IMR-90 (cell line): ENCODE data around the gene ZNF37A. TPM values are rescaled to one million over a fixed set of nuclear protein-coding genes. Genes with fewer than 3 reads are reported as not detected.

Experiments used
- ATAC-seq: fragments of 200-7000 bp; cut with Tn5 transposase; 2 replicates; pipeline ENCODE4 v1.9.1; 2020; ENCODE audit warnings: low read depth, mild to moderate bottlenecking, moderate library complexity
- BruUV-seq: library from RNA; stranded (reverse); fragments of 400-500 nt; replicated peaks from 2 replicates; lab custom pipeline; 2021; lab: Mats Ljungman, UMichigan
- CTCF ChIA-PET: fragments of 300-600 bp; formaldehyde crosslinking; extraction: SDS; loops from one replicate; lab custom pipeline; 2021; ENCODE audit warnings: antibody characterized with exemption; lab: Yijun Ruan, JAX
- POLR2A ChIA-PET: fragments of 300-600 bp; sonication (Branson Sonifier 250); formaldehyde crosslinking; loops from one replicate; lab custom pipeline; 2022; ENCODE audit warnings: antibody characterized with exemption; ENCODE audit not compliant: unreplicated experiment; lab: Charles Lee
- DNase-seq: peaks from one replicate; pipeline ENCODE4 v3.0.0; 2013
- H2AFZ ChIP-seq: replicated peaks from 2 replicates; pipeline ENCODE3; 2013; ENCODE audit warnings: low read length, mild to moderate bottlenecking; ENCODE audit not compliant: poor library complexity
- H2AK5ac ChIP-seq: 2 replicates; pipeline ENCODE4 v1.6.1; 2013; ENCODE audit warnings: low read depth, low read length, inconsistent platforms
- H2AK9ac ChIP-seq: replicated peaks from 2 replicates; pipeline ENCODE3; 2013; ENCODE audit warnings: mild to moderate bottlenecking, low read depth, low read length, moderate library complexity; ENCODE audit not compliant: poor library complexity
- H2BK120ac ChIP-seq: 2 replicates; pipeline ENCODE4 v1.6.1; 2013; ENCODE audit warnings: low read depth, low read length, inconsistent platforms
- H2BK15ac ChIP-seq: 3 replicates; pipeline ENCODE4 v1.6.1; 2013; ENCODE audit warnings: low read depth, low read length, inconsistent platforms
- H2BK20ac ChIP-seq: 2 replicates; pipeline ENCODE4 v1.6.1; 2013; ENCODE audit warnings: low read depth, mild to moderate bottlenecking, inconsistent platforms, low read length, moderate library complexity
- H2BK5ac ChIP-seq: 2 replicates; pipeline ENCODE4 v1.6.1; 2013; ENCODE audit warnings: mild to moderate bottlenecking, low read depth, low read length, inconsistent platforms; ENCODE audit not compliant: poor library complexity, severe bottlenecking
- H3K14ac ChIP-seq: replicated peaks from 2 replicates; pipeline ENCODE4 v1.6.1; 2013; ENCODE audit warnings: low read depth, low read length, inconsistent platforms
- H3K18ac ChIP-seq: 2 replicates; pipeline ENCODE4 v1.6.1; 2013; ENCODE audit warnings: low read depth, low read length, control low read depth
- H3K23ac ChIP-seq: 2 replicates; pipeline ENCODE4 v1.6.1; 2013; ENCODE audit warnings: low read depth, low read length, inconsistent platforms
- H3K27ac ChIP-seq: 2 replicates; pipeline ENCODE4 v1.5.1; 2013; ENCODE audit warnings: mild to moderate bottlenecking, control low read depth, low read length; ENCODE audit not compliant: insufficient read depth
- H3K27me3 ChIP-seq: 2 replicates; pipeline ENCODE4 v1.6.1; 2013; ENCODE audit warnings: low read length; ENCODE audit not compliant: control insufficient read depth, insufficient read depth
- H3K36me3 ChIP-seq: 2 replicates; pipeline ENCODE4 v1.6.1; 2013; ENCODE audit warnings: low read length, mixed read lengths; ENCODE audit not compliant: control insufficient read depth, insufficient read depth
- H3K4ac ChIP-seq: 2 replicates; pipeline ENCODE4 v1.6.1; 2013; ENCODE audit warnings: low read depth, low read length, inconsistent platforms
- H3K4me1 ChIP-seq: 2 replicates; pipeline ENCODE4 v1.6.1; 2013; ENCODE audit warnings: low read length, mixed read lengths; ENCODE audit not compliant: control insufficient read depth, insufficient read depth
- H3K4me2 ChIP-seq: 2 replicates; pipeline ENCODE4 v1.6.1; 2013; ENCODE audit warnings: low read depth, mild to moderate bottlenecking, control low read depth, low read length, moderate library complexity
- H3K4me3 ChIP-seq: 2 replicates; pipeline ENCODE4 v1.5.1; 2013; ENCODE audit warnings: low read depth, mild to moderate bottlenecking, control low read depth, low read length, moderate library complexity; ENCODE audit not compliant: insufficient read depth
- H3K56ac ChIP-seq: 2 replicates; pipeline ENCODE4 v1.6.1; 2013; ENCODE audit warnings: low read length, inconsistent platforms; ENCODE audit not compliant: insufficient read depth; ENCODE audit errors: extremely low read depth
- H3K79me1 ChIP-seq, 2 experiments: 2 replicates each; pipeline ENCODE4 v1.6.1; 2013; ENCODE audit warnings: low read length in 2 of 2, inconsistent platforms in 1 of 2, low read depth in 1 of 2
- H3K9ac ChIP-seq: 2 replicates; pipeline ENCODE4 v1.6.1; 2013; ENCODE audit warnings: low read depth, low read length, control low read depth
- H3K9me1 ChIP-seq: 2 replicates; pipeline ENCODE4 v1.6.1; 2013; ENCODE audit warnings: low read length, inconsistent platforms; ENCODE audit not compliant: insufficient read depth
- H3K9me3 ChIP-seq: 2 replicates; pipeline ENCODE4 v1.6.1; 2013; ENCODE audit warnings: low read length; ENCODE audit not compliant: control insufficient read depth, insufficient read depth
- H4K20me1 ChIP-seq: 2 replicates; pipeline ENCODE4 v1.6.1; 2013; ENCODE audit warnings: low read length, inconsistent platforms; ENCODE audit not compliant: insufficient read depth
- H4K5ac ChIP-seq: 2 replicates; pipeline ENCODE4 v1.6.1; 2013; ENCODE audit warnings: mild to moderate bottlenecking, low read depth, low read length, control low read depth
- H4K8ac ChIP-seq, 2 experiments: 2 replicates each; pipeline ENCODE4 v1.6.1; 2013; ENCODE audit warnings: low read depth in 2 of 2, low read length in 2 of 2, control low read depth in 1 of 2, inconsistent platforms in 1 of 2
- H4K91ac ChIP-seq: 2 replicates; pipeline ENCODE4 v1.6.1; 2013; ENCODE audit warnings: low read depth, low read length, inconsistent platforms; ENCODE audit not compliant: insufficient read depth
- MAZ ChIP-seq: IDR thresholded peaks from 2 replicates; pipeline ENCODE4 v1.6.1; 2012; ENCODE audit warnings: low read depth, mild to moderate bottlenecking, low read length, improper control_type of control experiment, moderate library complexity, borderline replicate concordance
- WGBS, 2 experiments: methylation state at CpG; one replicate each; pipeline versions ENCODE4 v1.1.5 to v1.1.7; 2013; ENCODE audit warnings: missing lambda C conversion rate in 2 of 2; ENCODE audit not compliant: insufficient read length in 1 of 2; ENCODE audit errors: extremely low coverage in 2 of 2; 5-methylcytosine and 5-hydroxymethylcytosine counted together
- dilution Hi-C: fragments of 300-500 bp; cut with HindIII; formaldehyde crosslinking; loops from one replicate; pipeline ENCODE4 v1.14.3; 2018; ENCODE audit warnings: low sequenced_read_pairs; ENCODE audit not compliant: unreplicated experiment
- in situ Hi-C: fragments of 300-500 bp; cut with MboI; formaldehyde crosslinking; loops from 3 replicates; pipeline ENCODE4 v1.14.3; 2019; ENCODE audit warnings: low sequenced_read_pairs, inconsistent platforms, mixed read lengths
- intact Hi-C: fragments of 100-400 bp; cut with micrococcal nuclease; formaldehyde crosslinking; loops from 2 replicates; pipeline ENCODE4 v1.10.0; 2022
- polyA plus RNA-seq, 3 experiments: library from polyadenylated mRNA; depleted of rRNA; stranded (reverse); fragments of >200 nt; gene quantifications; 2 replicates each; pipeline ENCODE4 v1.2.3, GENCODE V29; 2012; ENCODE audit warnings: low replicate concordance in 1 of 3
- total RNA-seq: library from RNA; depleted of rRNA; stranded (reverse); fragments of >200 nt; gene quantifications from 2 replicates; pipeline ENCODE4 v1.2.3, GENCODE V29; 2012

ZNF37A gene
- total and polyA plus RNA-seq, 2 of the 4 experiments (the other 2 are of a cell fraction): 5.5 to 8.6 TPM

DNA sequence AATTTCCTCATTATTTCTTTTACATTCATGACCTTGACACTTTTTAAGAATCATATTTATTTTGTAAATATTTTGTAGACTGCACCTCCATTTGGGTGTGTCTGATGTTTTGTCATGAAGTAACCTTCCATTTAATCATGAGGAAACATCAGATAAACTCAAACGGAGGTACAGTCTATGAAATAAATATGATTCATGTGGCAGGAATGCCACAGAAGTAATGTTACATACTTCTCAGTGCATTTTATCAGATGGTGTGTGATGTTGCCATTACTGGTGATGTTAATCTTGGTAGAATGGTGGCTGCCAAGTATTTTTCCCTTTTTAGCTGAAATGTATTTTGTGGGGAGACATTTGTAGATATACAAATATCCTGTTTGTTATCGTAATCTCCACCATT is 64.9 kb downstream of the ZNF37A start:
- ChIA-PET CTCF (interaction anchor here (0.6 kb wide), 1 partner anchor 699 kb away, joined by 3 read pairs; no protein-coding TSS in a partner anchor), POLR2A (no interaction called here)
- no peaks in the 10 kb centered on the region for H3K27me3 ChIP-seq
- no peak for TF ChIP-seq MAZ
- no peak overlapping the region for H3K27ac ChIP-seq
- no peak overlapping the region for H3K23ac ChIP-seq
- H3K4me2 ChIP-seq: no peak overlapping the region
- no peak overlapping the region for H3K4me3 ChIP-seq
- H4K5ac ChIP-seq: no peak overlapping the region
- H2AK9ac ChIP-seq: no peak overlapping the region
- ATAC-seq (no peak), DNase-seq (no peak)
- no peaks in the 10 kb centered on the region for H3K36me3 ChIP-seq
- no peak overlapping the region for H3K18ac ChIP-seq
- no peak overlapping the region for H2AFZ ChIP-seq
- peaks cover 8% of the 10 kb centered on the region for H3K9me3 ChIP-seq
- no peak overlapping the region for H3K9ac ChIP-seq
- intact Hi-C loops (no loop called here), dilution Hi-C loops (no loop called here), in situ Hi-C loops (no loop called here)
- no peaks in the 10 kb centered on the region for H4K20me1 ChIP-seq
- no peaks in the 10 kb centered on the region for H3K9me1 ChIP-seq
- H4K8ac ChIP-seq: no peak overlapping the region
- H4K91ac ChIP-seq: no peak overlapping the region
- BruUV-seq: no TSS peak
- H3K79me1 ChIP-seq: no peaks in the 10 kb centered on the region
- H3K56ac ChIP-seq: no peak overlapping the region
- no peak overlapping the region for H3K4ac ChIP-seq
- H2BK20ac ChIP-seq: no peak overlapping the region
- no peak overlapping the region for H2BK5ac ChIP-seq
- no peak overlapping the region for H3K14ac ChIP-seq
- no CpG with 5 or more reads among the region's 2 CpGs for WGBS, 2 experiments
- no peak overlapping the region for H2BK120ac ChIP-seq
- no peak overlapping the region for H2AK5ac ChIP-seq
- no peak overlapping the region for H2BK15ac ChIP-seq
- H3K4me1 ChIP-seq: no peaks in the 10 kb centered on the region
